Aorta (tissue), 5 donors: ENCODE data around the gene FUBP3. TPM values are rescaled to one million over a fixed set of nuclear protein-coding genes. Genes with fewer than 3 reads are reported as not detected.

Experiments
- ATAC-seq: fragments of 200-7000 bp; cut with Tn5 transposase; one replicate; pipeline ENCODE4 v1.9.1; 2022; ENCODE audit warnings: moderate library complexity; ENCODE audit not compliant: low FRiP score
- DNase-seq, 2 donors: peaks; one replicate each; pipeline ENCODE4 v3.0.0-alpha.2; 2020
- H3K27ac ChIP-seq, 2 donors: one replicate each; pipeline ENCODE4 v1.5.1; 2013; ENCODE audit warnings: low read length in 2 of 2, mild to moderate bottlenecking in 2 of 2, moderate library complexity in 2 of 2, control low read depth in 1 of 2, inconsistent platforms in 1 of 2, low read depth in 1 of 2
- H3K27me3 ChIP-seq, 2 donors: one replicate each; pipeline ENCODE4 v1.6.1; 2013; ENCODE audit warnings: control low read depth in 1 of 2, low read length in 1 of 2, mild to moderate bottlenecking in 1 of 2, moderate library complexity in 1 of 2; ENCODE audit not compliant: insufficient read depth in 2 of 2, control insufficient read depth in 1 of 2
- H3K36me3 ChIP-seq, 2 donors: one replicate each; pipeline ENCODE4 v1.6.1; 2013; ENCODE audit warnings: control low read depth in 1 of 2, low read length in 1 of 2, mild to moderate bottlenecking in 1 of 2; ENCODE audit not compliant: insufficient read depth in 2 of 2, control insufficient read depth in 1 of 2
- H3K4me1 ChIP-seq, 2 donors: one replicate each; pipeline ENCODE4 v1.6.1; 2013; ENCODE audit warnings: low read length in 2 of 2, control low read depth in 1 of 2, mild to moderate bottlenecking in 1 of 2, moderate library complexity in 1 of 2; ENCODE audit not compliant: insufficient read depth in 2 of 2, control insufficient read depth in 1 of 2
- H3K4me3 ChIP-seq, 2 donors: one replicate each; pipeline ENCODE4 v1.5.1; 2013; ENCODE audit warnings: low read length in 2 of 2, control low read depth in 1 of 2, mild to moderate bottlenecking in 1 of 2
- H3K9me3 ChIP-seq: one replicate; pipeline ENCODE4 v1.6.1; 2013; ENCODE audit warnings: mild to moderate bottlenecking, low read length; ENCODE audit not compliant: control insufficient read depth
- WGBS, 2 donors: extraction: QIAGEN DNeasy Blood & Tissue Kit; methylation state at CpG; one replicate each; pipeline ENCODE4 v1.1.7; 2013; 5-methylcytosine and 5-hydroxymethylcytosine counted together
- intact Hi-C, 2 donors: fragments of 100-400 bp; cut with DNase I; formaldehyde crosslinking; loops; one replicate each; pipeline versions ENCODE4 v1.14.2 to v1.15.0; 2022
- polyA plus RNA-seq, 2 donors: library from polyadenylated mRNA; stranded (reverse); fragments of 200-250 nt; gene quantifications; one replicate each; pipeline ENCODE4 v1.2.3, GENCODE V29; 2013
- total RNA-seq, 2 donors: library from RNA; stranded (reverse); fragmentation: NEBNext Ultra II Directional; extraction: Animal tissue kit (Norgen Biotek cat#: 25700); gene quantifications; one replicate each; pipeline ENCODE4 v1.2.1, GENCODE V29; 2021
- donor health status: healthy with polysubstance abuse.
- donor health status: Bipolar disorder and iron deficiency.
- donor health status: DM: no; HTN: no; CAD: no.
- donor health status: DM: no; HTN: no; CAD: no.
- donor health status: DM: yes; HTN: yes; CAD: no.

The FUBP3 gene
- total and polyA plus RNA-seq, 4 donors = 24.4 to 50.9 (median 38.6) TPM

- Histone ChIP-seq H3K27ac (no peak overlapping the region), H3K36me3 (peaks cover 2 to 17% of the 10 kb centered on the region in 2 donors), H3K4me3 (no peak overlapping the region), H3K4me1 (no peaks in the 10 kb centered on the region), H3K9me3 (no peaks in the 10 kb centered on the region), H3K27me3 (no peaks in the 10 kb centered on the region)
- peak in 1 of 2 donors; percentile 42 for DNase-seq
- intact Hi-C loops = no loop called here
- ATAC-seq = no peak
- WGBS, 2 donors = 92 to 93% methylated on average over 25 of the region's 25 CpGs
Measured at GRCh38 chr9:130633336-130634190, 54.2 kb downstream of the FUBP3 start.

- Histone ChIP-seq H3K36me3 (peaks cover 2 to 19% of the 10 kb centered on the region in 2 donors), H3K9me3 (no peaks in the 10 kb centered on the region), H3K4me3 (no peak overlapping the region), H3K4me1 (no peaks in the 10 kb centered on the region), H3K27me3 (no peaks in the 10 kb centered on the region), H3K27ac (no peak overlapping the region)
- 87 to 91% methylated on average over 13 to 14 of the region's 14 CpGs for WGBS, 2 donors
- ATAC-seq (no peak), DNase-seq (peak in 1 of 2 donors; percentile 42)
- intact Hi-C loops = no loop called here
Measured at GRCh38 chr9:130634191-130634768, 54.9 kb downstream of the FUBP3 start.

- Histone ChIP-seq H3K27ac (no peak overlapping the region), H3K27me3 (no peaks in the 10 kb centered on the region), H3K36me3 (peaks cover 2 to 19% of the 10 kb centered on the region in 2 donors), H3K4me3 (no peak overlapping the region), H3K9me3 (no peaks in the 10 kb centered on the region), H3K4me1 (no peaks in the 10 kb centered on the region)
- DNase-seq (peak in 1 of 2 donors; percentile 39), ATAC-seq (no peak)
- 82 to 89% methylated on average over 8 of the region's 8 CpGs for WGBS, 2 donors
- intact Hi-C loops = no loop called here
Measured at GRCh38 chr9:130634801-130635200, 55.4 kb downstream of the FUBP3 start.

GRCh38 chr9:130635306-130635705 lies 55.9 kb downstream of the FUBP3 start:
- H3K4me3 ChIP-seq = no peak overlapping the region
- ATAC-seq (no peak), DNase-seq (peak in 1 of 2 donors; percentile 30)
- intact Hi-C loops = no loop called here
- no peak overlapping the region for H3K27ac ChIP-seq
- H3K4me1 ChIP-seq = no peaks in the 10 kb centered on the region
- H3K9me3 ChIP-seq = no peaks in the 10 kb centered on the region
- H3K27me3 ChIP-seq = no peaks in the 10 kb centered on the region
- WGBS, 2 donors = 92 to 93% methylated on average over 6 of the region's 6 CpGs
- H3K36me3 ChIP-seq = peaks cover 2 to 17% of the 10 kb centered on the region in 2 donors

GRCh38 chr9:130635721-130636647 lies 56.6 kb downstream of the FUBP3 start:
- no peak overlapping the region for H3K4me3 ChIP-seq
- no peak overlapping the region for H3K27ac ChIP-seq
- H3K4me1 ChIP-seq = no peaks in the 10 kb centered on the region
- H3K9me3 ChIP-seq = no peaks in the 10 kb centered on the region
- no peaks in the 10 kb centered on the region for H3K27me3 ChIP-seq
- WGBS, 2 donors = 93 to 94% methylated on average over 33 of the region's 33 CpGs
- intact Hi-C loops = no loop called here
- ATAC-seq = no peak
- peaks cover 2 to 15% of the 10 kb centered on the region in 2 donors for H3K36me3 ChIP-seq
- DNase-seq = peak in 1 of 2 donors; percentile 66

GRCh38 chr9:130636648-130637020 lies 57.3 kb downstream of the FUBP3 start:
- WGBS, 2 donors = 82 to 85% methylated on average over 9 of the region's 9 CpGs
- intact Hi-C loops = no loop called here
- Histone ChIP-seq H3K4me3 (no peak overlapping the region), H3K9me3 (no peaks in the 10 kb centered on the region), H3K27ac (no peak overlapping the region), H3K27me3 (no peaks in the 10 kb centered on the region), H3K36me3 (peaks cover 2 to 11% of the 10 kb centered on the region in 2 donors), H3K4me1 (no peaks in the 10 kb centered on the region)
- ATAC-seq = no peak
- peak in 1 of 2 donors; percentile 21 for DNase-seq

- ATAC-seq = no peak
- Histone ChIP-seq H3K27ac (no peak overlapping the region), H3K4me1 (no peaks in the 10 kb centered on the region), H3K36me3 (peaks cover 2 to 7% of the 10 kb centered on the region in 2 donors), H3K9me3 (no peaks in the 10 kb centered on the region), H3K27me3 (no peaks in the 10 kb centered on the region), H3K4me3 (no peak overlapping the region)
- intact Hi-C loops = no loop called here
- 80 to 81% methylated on average over 37 of the region's 37 CpGs for WGBS, 2 donors
- peak in 1 of 2 donors; percentile 62 for DNase-seq
Measured at GRCh38 chr9:130638284-130639123, 59.1 kb downstream of the FUBP3 start.
